HG03066 (cell line): ENCODE measurements around the gene UBE2S.

ENCODE experiments used
- ATAC-seq: cut with Tn5 transposase; IDR thresholded peaks from one replicate; pipeline ENCODE4 v1.9.1; 2021; ENCODE audit warnings: low read depth; ENCODE audit not compliant: unreplicated experiment

The UBE2S gene

DNA sequence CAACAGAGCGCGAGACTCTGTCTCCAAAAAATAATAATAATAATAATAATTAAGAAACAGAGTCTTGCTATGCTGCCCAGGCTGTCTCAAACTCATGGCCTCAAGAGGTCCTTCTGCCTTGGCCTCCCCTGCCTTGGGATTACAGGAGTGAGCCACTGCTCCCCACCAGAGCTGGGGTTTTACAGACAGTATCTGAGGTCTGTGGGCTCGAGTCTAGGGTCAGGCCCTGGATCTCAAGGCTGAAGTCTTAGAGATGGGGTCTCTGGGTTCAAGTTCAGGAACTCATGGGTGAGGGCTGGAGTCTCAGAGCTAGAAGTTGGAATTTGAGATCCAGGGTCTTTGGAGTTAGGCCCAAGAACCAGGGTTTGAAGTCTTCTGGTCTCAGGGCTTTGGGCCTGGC, 40.8 kb downstream of the UBE2S start:
- ATAC-seq = no peak

DNA sequence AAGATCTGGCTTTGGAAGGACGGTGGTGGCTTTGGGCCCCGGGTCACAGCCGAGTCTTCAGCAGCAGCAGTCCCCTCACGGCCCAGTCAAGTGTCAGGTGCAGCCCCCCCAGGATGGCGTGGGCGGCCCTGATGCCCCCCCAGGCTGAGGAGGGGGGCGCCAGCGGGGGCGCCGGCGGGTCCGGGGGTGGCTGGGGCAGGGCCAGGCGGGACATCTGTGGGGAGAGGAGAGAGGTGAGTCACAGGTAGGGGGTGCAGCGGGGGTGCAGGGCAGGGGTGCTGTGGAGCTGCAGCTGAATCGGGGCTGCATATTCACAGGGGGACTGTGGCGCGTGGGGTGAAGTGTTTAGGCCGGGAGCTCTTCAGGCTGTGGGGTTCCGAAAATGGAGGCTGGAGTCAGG, 41.6 kb downstream of the UBE2S start:
- ATAC-seq = no peak

DNA sequence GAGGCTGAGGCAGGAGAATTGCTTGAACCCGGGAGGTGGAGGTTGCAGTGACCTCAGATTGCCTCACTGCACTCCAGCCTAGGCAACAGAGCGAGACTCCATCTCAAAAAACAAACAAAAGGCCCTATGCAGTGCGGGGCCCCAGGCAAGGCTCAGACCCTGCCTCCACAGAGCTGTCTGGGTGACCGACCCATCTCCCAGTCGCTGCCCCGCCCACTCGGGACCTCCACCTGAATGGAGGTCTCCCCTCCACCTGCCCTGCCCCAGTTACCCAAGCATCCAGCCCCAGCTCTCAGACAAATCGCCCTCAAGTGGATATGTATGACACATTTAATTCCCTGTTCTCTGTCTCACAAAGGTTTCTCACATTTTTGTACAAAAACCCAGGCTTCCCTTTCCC, 42.3 kb downstream of the UBE2S start:
- no peak for ATAC-seq

DNA sequence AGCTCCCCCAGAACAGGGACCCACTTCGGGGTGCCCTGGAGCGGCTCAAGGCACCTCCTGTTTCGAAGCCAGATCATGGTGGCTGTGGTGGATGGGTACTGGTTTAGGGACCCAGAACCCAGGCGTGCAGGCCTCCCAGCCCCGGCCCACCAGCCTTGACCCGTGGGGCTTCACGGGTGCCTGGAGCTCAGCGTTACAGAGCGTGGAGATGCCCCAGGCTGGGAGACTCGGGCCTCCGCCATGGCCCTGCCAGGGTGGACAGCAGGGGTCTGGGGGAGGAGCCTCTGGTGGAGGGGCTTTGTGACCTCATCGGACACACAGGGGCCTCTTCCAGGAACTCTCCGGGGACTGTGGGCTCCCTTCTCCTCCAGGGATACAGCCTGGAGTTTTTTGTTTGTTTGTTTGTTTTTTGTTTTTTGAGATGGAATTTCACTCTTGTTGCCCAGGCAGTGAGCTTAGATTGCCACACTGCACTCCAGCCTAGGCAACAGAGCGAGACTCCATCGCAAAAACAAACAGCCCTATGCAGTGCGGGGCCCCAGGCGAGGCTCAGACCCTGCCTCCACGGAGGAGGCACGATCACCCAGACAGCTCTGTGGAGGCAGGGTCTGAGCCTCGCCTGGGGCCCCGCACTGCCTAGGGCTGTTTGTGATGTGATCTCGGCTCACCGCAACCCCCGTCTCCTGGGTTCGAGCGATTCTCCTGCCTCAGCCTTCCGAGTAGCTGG, 44.4 kb downstream of the UBE2S start, which contains the start of gene GARIN5B:
Gene GARIN5B, minus strand, starts transcription at position 271 of the 727 bp plus-strand sequence. Its CDS starts 194 bp downstream, at position 77.
- no peak for ATAC-seq

DNA sequence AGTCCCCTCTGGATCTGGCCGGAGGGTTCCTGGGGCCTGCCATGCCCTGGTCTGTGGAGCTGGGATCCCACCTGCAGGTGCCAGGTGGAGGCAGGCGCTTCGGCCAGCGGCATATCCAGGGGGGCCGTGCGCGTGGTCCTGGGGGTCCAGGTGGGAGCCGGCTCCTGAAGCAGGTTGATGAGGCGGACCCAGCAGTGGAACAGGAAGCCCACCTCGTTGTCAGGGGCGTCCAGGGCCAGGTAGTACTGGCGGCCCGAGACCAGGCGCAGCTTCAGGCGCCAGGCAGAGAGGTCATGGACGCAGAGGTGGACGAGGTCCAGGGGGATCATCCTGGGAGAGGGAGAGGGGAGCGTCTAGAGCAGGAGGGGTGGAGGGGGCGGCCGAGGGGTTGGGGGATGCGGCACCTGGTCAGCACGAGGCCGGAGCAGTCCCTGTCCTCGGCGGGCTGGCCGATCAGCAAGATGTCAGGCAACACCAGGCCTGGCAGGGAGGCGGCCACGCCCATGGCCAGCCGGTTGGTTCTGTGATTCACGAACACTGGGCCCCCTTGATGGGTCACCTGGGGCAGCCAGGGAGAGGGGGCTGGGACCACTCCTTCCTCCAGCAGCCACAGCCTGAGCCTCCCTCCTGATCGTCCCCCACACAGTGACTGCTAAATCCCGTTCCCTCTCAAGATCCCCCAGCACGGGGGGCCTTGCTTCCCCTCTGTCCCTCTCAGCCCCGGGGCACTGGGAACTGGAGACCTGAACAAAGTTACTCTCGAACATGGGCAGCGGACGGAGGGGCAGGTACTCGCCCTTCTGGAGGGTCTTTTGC, 45.2 kb downstream of the UBE2S start:
- ATAC-seq = no peak

DNA sequence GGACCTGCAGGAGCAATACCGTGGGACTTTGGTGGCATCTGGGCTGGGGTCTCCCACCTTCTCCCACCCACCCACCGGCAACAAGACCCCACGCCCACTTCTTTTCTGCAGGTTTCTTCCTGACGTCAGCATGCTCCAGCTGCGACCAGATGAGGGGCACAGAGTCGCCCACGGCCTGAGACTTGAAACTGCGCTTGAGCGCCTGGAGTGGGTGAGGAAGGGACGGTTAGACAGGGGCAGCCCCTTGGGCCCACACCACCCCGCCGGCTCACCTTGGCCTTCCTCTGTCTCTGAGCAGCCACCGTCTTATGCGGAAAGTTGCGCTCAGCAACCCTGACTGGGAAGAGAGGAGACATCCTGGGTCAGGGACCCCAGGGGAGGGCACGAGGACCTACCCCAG, 46.7 kb downstream of the UBE2S start:
- no peak for ATAC-seq

DNA sequence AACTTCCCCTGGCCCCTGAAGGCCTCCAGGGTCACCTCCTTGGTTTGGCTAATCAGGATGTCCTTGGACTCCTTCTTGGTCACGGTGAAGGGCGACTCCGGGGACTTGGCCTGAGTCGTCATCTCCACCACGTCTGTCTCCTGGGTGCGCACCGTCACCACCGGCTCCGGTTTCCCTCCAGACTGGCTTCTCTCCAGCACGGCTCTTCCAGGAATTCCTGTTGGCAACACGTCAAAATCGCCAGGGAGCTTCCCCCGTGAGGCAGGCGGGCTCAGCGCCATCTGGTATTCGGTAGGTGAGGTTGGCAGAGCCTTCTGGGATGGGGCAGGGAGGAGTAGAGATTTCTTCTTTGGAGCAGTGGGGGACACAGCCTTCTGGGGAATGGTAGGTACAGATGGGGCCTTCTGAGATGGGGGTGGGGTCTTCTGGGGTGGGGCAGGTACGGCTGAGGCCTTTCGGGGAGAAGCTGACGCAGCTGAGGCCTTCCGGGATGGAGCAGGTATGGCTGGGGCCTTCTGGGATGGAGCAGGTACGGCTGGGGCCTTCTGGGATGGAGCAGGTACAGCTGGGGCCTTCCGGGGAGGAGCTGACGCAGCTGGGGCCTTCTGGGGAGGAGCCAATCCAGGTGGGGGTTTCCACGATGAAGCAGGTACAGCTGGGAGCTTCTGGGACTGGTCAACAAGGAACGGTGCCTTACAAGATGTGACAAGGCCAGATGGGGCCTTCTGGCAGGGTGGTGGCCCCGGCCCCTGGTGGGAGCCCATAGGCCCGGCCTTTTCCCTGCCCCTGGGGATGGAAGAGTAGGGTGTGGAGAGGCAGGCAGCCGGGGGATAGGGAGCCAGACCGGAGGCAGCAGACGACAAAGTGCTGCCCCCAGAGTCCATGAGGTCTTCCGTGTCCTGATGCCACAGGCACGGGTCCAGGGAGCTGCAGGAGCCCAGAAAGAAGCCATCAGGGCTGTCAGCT, 48.4 kb downstream of the UBE2S start:
- ATAC-seq = no peak

DNA sequence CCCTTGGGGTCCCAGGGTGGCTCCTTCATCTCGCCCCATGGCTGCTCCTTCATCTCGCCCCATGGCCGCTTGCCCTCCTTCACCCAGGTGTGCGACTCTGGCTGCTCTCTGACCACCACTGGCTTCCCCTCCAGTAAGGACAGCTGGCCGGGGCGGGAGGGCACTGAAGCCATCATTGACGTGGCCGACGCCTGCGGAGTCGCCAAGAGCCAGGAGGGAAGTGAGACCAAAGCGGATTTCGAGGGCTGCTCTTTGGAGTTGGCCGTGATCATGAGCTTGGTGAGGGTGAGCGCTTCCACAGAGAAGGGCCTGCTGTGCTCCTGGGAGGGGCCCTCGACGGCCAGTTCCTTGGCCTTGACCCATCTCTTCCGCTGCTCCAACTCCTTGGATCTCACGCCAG, 49.1 kb downstream of the UBE2S start:
- no peak for ATAC-seq

DNA sequence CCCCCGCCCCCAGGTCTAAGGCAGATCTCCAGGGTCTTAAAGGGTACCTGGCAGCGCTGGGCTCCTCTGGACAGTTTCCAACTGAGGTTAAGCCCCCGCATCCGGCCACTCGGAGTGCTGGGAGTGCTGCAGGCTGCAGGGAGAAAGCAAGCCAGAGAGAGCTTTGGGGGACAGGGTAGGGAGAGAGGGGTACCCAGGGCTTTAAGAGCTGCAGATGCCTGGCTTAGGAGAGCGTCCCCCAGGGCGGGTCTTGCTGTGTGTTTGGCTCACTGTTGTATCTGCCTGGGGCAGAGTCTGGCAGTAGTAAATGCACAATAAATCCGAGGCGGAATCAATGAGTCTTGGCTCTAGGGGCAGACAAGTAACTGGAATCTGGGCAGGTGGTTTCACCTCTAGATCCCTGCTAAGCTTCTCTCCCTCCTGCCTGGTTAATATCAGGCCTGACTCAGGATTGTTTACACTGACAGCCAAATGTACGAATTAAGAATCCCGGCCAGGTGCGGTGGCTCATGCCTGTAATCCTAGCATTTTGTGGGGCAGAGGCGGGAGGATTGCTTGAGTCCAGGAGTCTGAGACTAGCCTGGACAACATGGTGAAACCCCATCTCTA, 52.3 kb downstream of the UBE2S start:
- no peak for ATAC-seq

DNA sequence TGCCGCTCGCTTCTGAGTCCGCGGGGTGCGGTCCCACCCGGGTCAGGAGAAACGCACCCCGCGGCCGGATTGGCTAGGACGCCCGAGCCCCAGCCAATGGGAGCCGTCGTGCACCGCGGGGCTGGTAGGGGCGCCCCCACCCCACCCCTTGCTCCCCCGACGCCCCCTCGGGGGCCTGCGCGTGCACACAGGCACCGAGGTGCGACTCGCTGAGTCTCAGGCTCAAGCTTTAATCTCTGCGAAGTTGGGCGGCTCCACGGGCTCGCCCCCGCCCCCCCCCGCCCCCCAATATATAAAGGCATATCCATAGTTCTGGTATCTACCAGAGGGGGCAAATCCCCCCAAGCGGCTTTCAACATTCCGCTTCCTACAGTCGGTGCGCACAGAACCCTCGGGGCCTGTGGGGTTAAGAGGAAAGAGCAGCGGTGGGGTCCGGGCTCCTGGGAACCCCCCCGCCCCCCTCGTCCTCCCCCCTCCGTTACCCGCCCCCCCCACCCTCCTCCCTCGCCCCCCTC, 52.8 kb downstream of the UBE2S start, which contains the start of gene COX6B2:
Gene COX6B2, minus strand, starts transcription at position 22 of the 515 bp plus-strand sequence. CDS start 198 bp downstream, outside the sequence.
- ATAC-seq = no peak

DNA sequence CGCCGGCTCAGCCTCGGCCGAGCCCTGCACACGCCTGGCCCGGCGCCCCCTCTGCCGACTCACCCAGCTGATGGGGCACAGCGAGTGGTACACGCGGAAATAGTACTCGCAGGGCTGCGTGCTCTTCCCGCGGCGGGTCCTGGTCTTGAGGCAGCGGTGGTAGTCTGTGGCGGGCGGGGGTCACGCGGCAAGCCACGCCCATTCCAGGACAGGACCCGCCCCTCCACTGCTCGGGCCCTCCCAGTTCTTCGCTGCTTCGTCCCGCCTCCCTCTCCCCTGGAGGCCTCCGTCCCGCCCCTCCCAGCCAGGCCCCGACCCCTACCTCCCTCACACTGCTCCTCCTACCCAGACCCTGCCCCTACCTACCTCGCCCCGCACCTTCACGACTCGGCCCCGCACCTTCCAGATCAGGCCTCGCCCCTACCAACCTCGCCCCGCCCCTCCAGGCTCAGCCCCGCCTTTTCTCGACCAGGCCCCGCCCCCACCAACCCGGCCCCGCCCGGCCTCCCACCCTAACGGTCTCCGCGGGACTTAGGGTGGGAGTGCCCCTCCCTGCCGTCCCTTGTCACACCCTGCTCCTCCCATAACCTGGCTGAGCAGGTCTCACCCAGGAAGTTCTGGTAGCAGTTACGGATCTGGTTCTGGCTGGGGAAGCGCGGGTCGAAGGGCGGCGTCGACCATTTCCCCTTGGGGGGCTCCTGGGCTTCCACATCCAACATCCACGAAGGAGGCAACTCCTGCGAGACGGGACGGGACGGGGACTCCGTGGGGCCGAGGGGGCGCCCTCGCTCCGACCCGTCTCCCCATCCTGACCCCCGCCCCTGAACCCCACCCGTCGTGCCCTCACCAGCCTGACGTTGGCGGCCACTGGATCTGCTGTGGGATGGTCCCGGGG, 53.5 kb downstream of the UBE2S start:
- ATAC-seq = no peak

DNA sequence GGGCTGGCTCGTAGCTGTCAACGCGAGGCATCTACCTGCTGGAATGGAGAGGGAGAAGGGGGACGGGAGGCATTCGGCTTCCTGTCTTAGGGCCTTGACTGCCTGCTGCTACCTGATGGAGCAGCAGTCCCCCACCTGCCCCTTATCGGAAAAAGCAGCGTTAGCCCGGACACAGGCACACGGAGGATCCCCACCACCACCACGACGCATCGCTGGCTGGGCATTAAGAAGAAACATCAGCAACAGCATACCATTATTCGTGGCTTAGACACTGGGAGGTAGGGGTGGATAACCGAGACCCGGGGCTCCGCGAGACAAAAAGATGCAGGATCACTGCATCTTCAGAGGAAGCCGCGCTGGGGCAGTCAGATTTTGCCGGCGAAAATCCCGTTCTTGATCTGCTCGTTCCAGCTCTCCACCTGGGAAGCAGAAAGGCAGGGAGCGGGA, 54.2 kb downstream of the UBE2S start:
- no peak for ATAC-seq

DNA sequence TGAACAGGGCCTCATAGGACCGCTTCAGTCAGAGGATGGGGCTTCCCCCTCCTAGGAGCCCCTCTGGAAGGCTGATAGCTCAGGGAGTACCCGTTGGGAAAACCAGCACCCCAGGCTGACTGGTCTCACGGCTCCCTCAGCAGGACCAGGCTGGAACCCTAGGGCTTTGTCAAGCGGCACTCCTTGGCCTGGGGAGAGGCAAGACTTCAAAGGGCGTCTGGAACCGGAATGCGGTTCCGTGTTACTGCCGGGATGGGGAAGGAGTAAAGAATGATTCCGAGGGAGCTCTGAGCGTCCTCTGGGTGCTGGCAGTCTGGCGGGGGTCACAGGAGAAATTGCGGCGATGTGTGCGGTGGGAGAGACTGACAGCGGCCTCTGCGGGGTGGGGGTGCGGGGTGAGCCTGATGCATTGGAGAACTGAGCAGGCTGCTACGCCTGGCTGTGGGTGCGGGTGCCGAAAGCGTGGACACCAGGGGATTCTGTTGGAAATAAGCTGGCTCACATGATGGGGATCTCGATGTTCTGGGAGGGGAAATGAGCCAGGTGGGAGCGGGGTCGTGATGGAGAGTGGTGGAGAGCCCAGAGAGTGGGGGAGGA, 54.9 kb downstream of the UBE2S start:
- ATAC-seq = no peak

DNA sequence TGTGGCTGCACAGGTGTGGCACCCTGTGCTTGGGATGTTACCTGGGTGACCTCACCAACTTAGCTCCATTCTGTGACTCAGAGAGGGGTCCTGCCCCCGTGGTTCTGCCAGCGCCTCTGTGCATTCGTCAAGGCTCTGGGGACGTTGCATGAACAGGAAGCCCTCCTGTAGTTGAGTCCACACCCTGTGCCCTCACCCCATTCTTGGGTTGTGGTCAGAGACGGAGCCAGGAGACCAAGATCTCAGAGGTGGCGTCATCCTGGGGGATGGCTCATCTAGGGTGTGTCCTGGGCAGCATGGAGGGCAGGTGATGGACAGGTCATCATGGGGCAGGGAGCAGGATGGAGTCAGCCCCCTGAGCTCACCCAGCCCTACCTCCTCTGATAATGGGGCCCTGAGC, 55.5 kb downstream of the UBE2S start:
- ATAC-seq = no peak

DNA sequence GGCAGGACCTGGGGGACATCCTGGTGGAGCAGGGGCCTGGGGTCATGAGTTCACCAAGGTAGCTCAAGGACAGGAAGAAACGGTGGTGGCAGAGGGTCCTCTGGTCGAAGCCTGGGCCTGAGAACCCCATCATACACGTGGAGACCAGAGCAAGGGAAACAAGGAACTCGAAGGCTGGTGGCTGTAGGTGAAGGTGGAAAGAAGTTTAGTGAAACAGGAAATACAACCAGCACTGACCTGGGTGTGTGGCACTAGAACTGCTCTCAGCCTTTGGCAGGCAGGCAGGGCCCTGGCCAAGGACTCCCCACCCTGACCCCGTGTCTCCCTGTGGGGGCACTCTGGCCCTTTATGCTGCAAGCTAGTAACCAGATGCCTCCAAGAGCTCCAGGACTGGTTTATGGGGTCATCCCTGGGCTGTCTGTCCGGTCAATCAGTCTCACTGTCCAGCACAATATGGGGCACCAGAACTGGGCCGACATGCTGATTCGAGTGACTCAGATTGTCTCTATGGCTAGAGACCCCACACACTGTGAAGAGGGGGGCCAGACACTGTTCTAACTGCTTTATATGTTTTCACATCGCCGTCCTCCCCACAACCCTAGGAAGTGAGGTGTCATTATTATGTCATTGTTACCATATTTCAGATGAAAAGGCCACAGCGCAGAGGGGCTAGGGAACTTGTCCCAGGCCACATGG, 56.8 kb downstream of the UBE2S start:
- no peak for ATAC-seq
